Smooth muscle cell (in vitro differentiated cells): ENCODE data around the gene PPY. TPM values are rescaled to one million over a fixed set of nuclear protein-coding genes. Genes with fewer than 3 reads are reported as not detected.

Experiments used
- DNase-seq: peaks from one replicate; lab custom pipeline; 2025; ENCODE audit not compliant: unreplicated experiment; lab: John Stamatoyannopoulos, UW
- H2AFZ ChIP-seq: fragments of 200-600 bp; sonication (generic); 2 replicates; pipeline ENCODE4 v1.6.0; 2016; ENCODE audit warnings: antibody characterized with exemption, low read depth, mild to moderate bottlenecking
- H3F3A ChIP-seq: fragments of 200-600 bp; sonication (generic); 2 replicates; pipeline ENCODE4 v1.6.0; 2017; ENCODE audit warnings: antibody characterized with exemption, low read depth
- H3K27ac ChIP-seq: fragments of 200-600 bp; sonication (generic); 2 replicates; pipeline ENCODE4 v1.5.1; 2016; ENCODE audit warnings: low read depth, mild to moderate bottlenecking
- H3K27me3 ChIP-seq: fragments of 200-600 bp; sonication (generic); 2 replicates; pipeline ENCODE4 v1.6.1; 2016; ENCODE audit warnings: low read depth, mild to moderate bottlenecking
- H3K36me3 ChIP-seq: fragments of 200-600 bp; sonication (generic); 2 replicates; pipeline ENCODE4 v1.5.1; 2016; ENCODE audit warnings: low read depth
- H3K4me1 ChIP-seq: fragments of 200-600 bp; sonication (generic); 2 replicates; pipeline ENCODE4 v1.5.1; 2016; ENCODE audit warnings: low read depth
- H3K4me2 ChIP-seq: fragments of 200-600 bp; sonication (generic); 2 replicates; pipeline ENCODE4 v1.6.0; 2016; ENCODE audit warnings: mild to moderate bottlenecking
- H3K4me3 ChIP-seq: fragments of 200-600 bp; sonication (generic); 2 replicates; pipeline ENCODE4 v1.5.1; 2016; ENCODE audit warnings: mild to moderate bottlenecking
- H3K79me2 ChIP-seq: fragments of 200-600 bp; sonication (generic); 2 replicates; pipeline ENCODE4 v1.6.0; 2016; ENCODE audit warnings: low read depth, mild to moderate bottlenecking
- H3K9ac ChIP-seq: fragments of 200-600 bp; sonication (generic); 2 replicates; pipeline ENCODE4 v1.6.0; 2016; ENCODE audit warnings: low read depth
- H3K9me3 ChIP-seq: fragments of 200-600 bp; sonication (generic); replicated peaks from 2 replicates; pipeline ENCODE4 v1.5.1; 2016; ENCODE audit warnings: low read depth
- H4K20me1 ChIP-seq: fragments of 200-600 bp; sonication (generic); 2 replicates; pipeline ENCODE4 v1.6.0; 2016; ENCODE audit warnings: low read depth
- WGBS: methylation state at CpG from one replicate; pipeline ENCODE4 v1.1.7; 2016; ENCODE audit warnings: low lambda C conversion rate; 5-methylcytosine and 5-hydroxymethylcytosine counted together
- polyA plus RNA-seq: library from polyadenylated mRNA; unstranded; fragments of >200 nt; fragmentation: Nextera tagmentation; extraction: Ambion mirVana; gene quantifications from 2 replicates; pipeline ENCODE4 v1.2.1, GENCODE V29; 2016
- total RNA-seq: library from RNA; depleted of rRNA; stranded (reverse); fragments of >200 nt; gene quantifications from 2 replicates; pipeline ENCODE4 v1.2.3, GENCODE V29; 2014
- TF ChIP-seq, protein P1 (sequence below): fragments of 200-600 bp; sonication (generic); IDR thresholded peaks from 2 replicates; pipeline ENCODE4 v1.5.1; 2017; ENCODE audit warnings: borderline replicate concordance, mild to moderate bottlenecking, antibody characterized with exemption; ENCODE audit not compliant: insufficient read depth, poor library complexity, severe bottlenecking

PPY gene
- total and polyA plus RNA-seq, 2 experiments from 2014 or later: not detected

DNA sequence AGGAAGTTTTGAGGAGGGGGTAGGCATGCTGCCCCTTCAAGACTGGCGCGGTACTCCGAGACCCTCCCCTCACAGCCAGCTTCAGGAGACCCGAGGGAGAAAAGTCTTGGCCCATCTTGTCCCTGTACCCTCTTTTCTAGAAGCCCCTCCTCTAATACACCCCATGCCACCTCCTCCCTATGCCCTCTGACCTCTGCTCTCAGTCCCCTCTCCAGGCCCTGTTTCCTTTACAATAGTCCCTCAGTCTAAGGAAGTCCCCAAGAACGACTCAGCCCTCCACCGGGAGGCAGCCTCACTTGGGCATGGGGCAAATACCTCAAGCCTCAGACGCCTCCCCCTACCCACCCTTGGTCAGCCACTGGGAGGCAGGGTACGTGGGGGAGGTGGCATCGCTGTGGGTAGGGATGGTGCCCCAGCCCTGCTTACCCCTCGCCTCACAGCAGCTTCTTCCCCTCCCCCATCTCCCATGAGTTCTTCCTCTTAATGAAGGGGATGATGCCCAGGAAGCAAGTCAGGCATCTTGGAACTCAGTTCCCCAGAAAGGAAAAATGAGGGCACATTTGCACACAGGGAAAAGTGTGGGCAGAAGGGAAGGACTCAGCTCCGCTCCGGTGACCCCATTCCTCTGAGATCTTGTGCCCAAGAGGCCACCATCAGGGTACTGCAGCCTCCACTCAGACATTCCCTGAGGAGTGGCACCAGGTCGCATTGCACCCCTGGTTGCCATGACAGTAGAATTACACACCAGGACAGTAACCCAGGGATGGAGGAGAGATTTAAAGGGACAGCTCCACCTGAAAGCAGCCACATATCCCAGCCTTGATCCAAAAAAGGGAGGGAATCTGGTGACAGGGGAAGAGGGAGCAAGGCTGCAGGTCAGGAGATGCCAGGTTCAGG, 41.2 kb downstream of the PPY start:
- peaks cover 65% of the 10 kb centered on the region for H4K20me1 ChIP-seq
- 25% methylated on average over 13 of the region's 13 CpGs for WGBS
- TF ChIP-seq, protein P1, sequence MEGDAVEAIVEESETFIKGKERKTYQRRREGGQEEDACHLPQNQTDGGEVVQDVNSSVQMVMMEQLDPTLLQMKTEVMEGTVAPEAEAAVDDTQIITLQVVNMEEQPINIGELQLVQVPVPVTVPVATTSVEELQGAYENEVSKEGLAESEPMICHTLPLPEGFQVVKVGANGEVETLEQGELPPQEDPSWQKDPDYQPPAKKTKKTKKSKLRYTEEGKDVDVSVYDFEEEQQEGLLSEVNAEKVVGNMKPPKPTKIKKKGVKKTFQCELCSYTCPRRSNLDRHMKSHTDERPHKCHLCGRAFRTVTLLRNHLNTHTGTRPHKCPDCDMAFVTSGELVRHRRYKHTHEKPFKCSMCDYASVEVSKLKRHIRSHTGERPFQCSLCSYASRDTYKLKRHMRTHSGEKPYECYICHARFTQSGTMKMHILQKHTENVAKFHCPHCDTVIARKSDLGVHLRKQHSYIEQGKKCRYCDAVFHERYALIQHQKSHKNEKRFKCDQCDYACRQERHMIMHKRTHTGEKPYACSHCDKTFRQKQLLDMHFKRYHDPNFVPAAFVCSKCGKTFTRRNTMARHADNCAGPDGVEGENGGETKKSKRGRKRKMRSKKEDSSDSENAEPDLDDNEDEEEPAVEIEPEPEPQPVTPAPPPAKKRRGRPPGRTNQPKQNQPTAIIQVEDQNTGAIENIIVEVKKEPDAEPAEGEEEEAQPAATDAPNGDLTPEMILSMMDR: no peak
- peak overlapping the region; percentile 44 for H2AFZ ChIP-seq
- H3F3A ChIP-seq: no peaks in the 10 kb centered on the region
- no peak for DNase-seq
- H3K27ac ChIP-seq: no peak overlapping the region
- H3K27me3 ChIP-seq: no peaks in the 10 kb centered on the region
- H3K4me1 ChIP-seq: peaks cover 48% of the 10 kb centered on the region
- H3K9ac ChIP-seq: no peak overlapping the region
- H3K36me3 ChIP-seq: no peaks in the 10 kb centered on the region
- H3K4me3 ChIP-seq: peak overlapping the region; percentile 67
- H3K79me2 ChIP-seq: no peaks in the 10 kb centered on the region
- peak overlapping the region; percentile 96 for H3K4me2 ChIP-seq
- H3K9me3 ChIP-seq: no peaks in the 10 kb centered on the region

DNA sequence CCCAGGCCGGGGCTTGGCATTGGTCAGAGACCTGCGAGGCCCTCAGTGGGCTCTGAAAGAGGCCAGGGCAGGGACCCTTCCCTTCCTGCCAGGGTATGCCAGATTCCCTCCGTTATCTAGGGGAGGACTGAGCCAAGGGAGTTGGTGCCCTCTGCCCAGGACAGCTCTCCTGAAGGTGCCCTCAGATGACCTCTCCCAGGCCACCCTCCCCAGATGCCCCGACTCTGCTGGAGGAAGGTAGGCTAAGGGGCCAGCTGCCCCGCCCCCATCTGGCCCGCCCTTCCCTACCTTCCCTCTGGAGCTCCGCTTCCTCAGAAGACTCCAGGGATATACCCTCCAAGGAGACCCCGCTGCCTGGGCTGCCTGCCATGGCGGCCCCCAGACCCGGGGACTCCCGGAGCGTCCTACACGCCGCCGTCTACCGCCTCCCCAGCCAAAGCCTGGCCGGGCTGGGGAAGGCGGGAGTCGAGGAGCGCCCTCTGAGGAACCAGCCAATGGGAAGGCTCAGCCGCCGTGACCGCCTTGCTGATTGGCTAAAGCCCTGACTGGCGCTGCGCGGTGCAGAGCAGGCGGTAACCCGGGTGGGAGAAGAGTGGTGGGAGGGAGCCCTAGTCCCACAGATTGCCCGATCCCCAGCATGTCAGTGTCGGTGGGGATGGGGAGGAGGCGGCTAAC, 42.0 kb downstream of the PPY start:
- H3K9me3 ChIP-seq: no peaks in the 10 kb centered on the region
- no peaks in the 10 kb centered on the region for H3F3A ChIP-seq
- TF ChIP-seq, protein P1: no peak
- H3K27ac ChIP-seq: no peak overlapping the region
- peaks cover 41% of the 10 kb centered on the region for H3K4me1 ChIP-seq
- H3K27me3 ChIP-seq: no peaks in the 10 kb centered on the region
- peak overlapping the region; percentile 67 for H3K4me3 ChIP-seq
- H3K9ac ChIP-seq: no peak overlapping the region
- no peaks in the 10 kb centered on the region for H3K36me3 ChIP-seq
- 4% methylated on average over 28 of the region's 31 CpGs for WGBS
- no peaks in the 10 kb centered on the region for H3K79me2 ChIP-seq
- H3K4me2 ChIP-seq: peak overlapping the region; percentile 96
- peak; percentile 41 for DNase-seq
- H2AFZ ChIP-seq: peak overlapping the region; percentile 44
- H4K20me1 ChIP-seq: peaks cover 67% of the 10 kb centered on the region

DNA sequence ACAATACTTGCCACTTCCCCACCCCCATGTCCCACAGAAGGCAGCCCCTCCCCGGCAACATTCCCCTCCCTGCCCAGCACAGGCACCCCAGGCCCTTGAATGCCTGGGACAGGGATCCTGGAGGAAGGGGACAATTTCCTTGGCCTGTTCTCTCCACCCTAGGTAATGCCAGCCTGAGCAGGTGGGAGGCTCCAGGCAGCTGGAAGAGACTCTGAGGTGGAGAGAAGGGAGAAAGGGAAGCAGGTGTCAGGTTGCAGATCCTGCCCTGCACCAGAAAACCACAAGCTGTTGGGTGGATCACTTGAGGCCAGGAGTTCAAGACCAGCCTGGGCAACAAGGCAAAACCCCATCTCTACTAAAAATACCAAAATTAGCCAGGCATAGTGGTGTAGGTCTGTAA, 43.8 kb downstream of the PPY start:
- Histone ChIP-seq H3K4me2 (no peak overlapping the region), H4K20me1 (peaks cover 73% of the 10 kb centered on the region), H3K4me1 (peaks cover 33% of the 10 kb centered on the region), H3K9me3 (no peaks in the 10 kb centered on the region), H3K9ac (no peak overlapping the region), H3K27ac (no peak overlapping the region), H3K4me3 (no peak overlapping the region), H2AFZ (no peak overlapping the region), H3K79me2 (no peaks in the 10 kb centered on the region), H3K36me3 (no peaks in the 10 kb centered on the region), H3F3A (no peaks in the 10 kb centered on the region), H3K27me3 (no peaks in the 10 kb centered on the region)
- WGBS: 71% methylated on average over 1 of the region's 1 CpG
- no peak for DNase-seq
- TF ChIP-seq, protein P1: no peak
